Measurements from ENCODE around the gene TTC14.
"Not testable (repeated sequence)": the region's sequence is repeated elsewhere in the genome, so short reads cannot be mapped to it uniquely, and the experiment has no call there.

TTC14 gene, protein sequence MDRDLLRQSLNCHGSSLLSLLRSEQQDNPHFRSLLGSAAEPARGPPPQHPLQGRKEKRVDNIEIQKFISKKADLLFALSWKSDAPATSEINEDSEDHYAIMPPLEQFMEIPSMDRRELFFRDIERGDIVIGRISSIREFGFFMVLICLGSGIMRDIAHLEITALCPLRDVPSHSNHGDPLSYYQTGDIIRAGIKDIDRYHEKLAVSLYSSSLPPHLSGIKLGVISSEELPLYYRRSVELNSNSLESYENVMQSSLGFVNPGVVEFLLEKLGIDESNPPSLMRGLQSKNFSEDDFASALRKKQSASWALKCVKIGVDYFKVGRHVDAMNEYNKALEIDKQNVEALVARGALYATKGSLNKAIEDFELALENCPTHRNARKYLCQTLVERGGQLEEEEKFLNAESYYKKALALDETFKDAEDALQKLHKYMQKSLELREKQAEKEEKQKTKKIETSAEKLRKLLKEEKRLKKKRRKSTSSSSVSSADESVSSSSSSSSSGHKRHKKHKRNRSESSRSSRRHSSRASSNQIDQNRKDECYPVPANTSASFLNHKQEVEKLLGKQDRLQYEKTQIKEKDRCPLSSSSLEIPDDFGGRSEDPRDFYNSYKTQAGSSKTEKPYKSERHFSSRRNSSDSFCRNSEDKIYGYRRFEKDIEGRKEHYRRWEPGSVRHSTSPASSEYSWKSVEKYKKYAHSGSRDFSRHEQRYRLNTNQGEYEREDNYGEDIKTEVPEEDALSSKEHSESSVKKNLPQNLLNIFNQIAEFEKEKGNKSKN

DNA sequence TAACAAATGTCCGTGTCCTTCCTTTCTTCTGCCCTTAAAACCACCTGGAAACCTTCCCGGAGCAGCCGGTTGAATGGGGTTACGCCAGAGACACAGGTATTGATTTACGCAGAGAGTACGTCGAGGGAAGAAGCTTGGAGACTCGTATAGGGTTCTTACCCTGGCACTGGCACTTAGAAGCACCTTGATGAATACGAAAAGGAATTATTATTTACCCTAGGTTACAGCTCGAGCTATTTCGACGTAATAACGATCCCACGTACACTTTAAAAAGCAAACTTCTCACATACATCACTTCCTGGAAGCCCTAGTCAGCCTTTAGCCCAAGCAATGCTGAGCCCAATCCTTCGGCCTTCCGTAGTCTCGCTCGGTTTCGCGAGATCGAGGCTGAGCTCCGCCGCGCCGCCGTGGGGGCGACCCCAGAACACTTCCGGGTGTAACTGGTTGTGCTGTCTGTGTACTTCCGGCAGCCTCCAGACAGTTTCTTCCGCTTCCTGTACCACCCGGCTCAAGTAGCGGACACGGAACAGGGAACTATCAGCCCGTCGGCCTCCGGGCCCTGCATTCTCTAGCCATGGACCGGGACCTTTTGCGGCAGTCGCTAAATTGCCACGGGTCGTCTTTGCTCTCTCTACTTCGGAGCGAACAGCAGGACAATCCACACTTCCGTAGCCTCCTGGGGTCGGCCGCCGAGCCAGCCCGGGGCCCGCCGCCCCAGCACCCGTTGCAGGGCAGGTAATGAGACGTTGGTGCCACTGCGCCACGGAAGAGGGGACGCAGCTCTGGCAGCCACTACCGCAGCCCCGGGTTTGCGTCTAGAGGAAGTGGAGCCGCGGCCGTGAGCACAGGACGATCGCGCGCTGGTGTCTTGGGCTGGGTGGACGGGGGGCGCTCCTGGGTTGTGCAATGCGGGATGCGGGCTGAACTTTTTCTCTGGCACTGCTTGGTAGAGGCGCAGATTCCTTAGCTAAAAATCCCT, at the start of gene TTC14:
TSS of gene TTC14 (plus strand) at position 476 of the 979 bp plus-strand sequence. CDS start at position 575, 99 bp downstream.
- in situ Hi-C loops (cut with MboI; ENCODE audit: low sequenced_read_pairs), result no loop called here

GRCh38 chr3:180563406-180563805, 38.6 kb upstream of the TTC14 start:
- in situ Hi-C loops (cut with MboI; ENCODE audit: low sequenced_read_pairs), result no loop called here

DNA sequence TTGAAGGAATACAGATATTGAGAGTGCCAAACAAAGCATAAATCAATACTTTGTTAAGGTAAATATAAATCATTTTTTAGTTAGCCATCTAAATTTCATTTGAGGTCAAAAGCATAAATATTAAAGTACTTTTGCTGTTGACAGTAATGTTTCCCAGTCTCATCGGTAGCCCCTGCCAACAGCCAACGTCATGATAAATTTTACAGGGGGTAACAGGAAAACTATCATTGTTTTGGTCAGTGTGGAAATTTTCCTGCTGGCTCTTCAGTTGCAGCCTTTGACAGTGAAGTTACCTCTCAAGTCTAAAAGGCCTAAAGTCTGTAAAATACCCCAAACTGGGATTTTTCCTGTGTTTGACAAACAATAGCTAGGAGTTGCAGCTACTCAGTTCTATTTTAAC, 37.3 kb upstream of the TTC14 start:
- in situ Hi-C loops (cut with MboI; ENCODE audit: low sequenced_read_pairs), result no loop called here

GRCh38 chr3:180570238-180570637, 31.7 kb upstream of the TTC14 start:
- in situ Hi-C loops (cut with MboI; ENCODE audit: low sequenced_read_pairs), result no loop called here

DNA sequence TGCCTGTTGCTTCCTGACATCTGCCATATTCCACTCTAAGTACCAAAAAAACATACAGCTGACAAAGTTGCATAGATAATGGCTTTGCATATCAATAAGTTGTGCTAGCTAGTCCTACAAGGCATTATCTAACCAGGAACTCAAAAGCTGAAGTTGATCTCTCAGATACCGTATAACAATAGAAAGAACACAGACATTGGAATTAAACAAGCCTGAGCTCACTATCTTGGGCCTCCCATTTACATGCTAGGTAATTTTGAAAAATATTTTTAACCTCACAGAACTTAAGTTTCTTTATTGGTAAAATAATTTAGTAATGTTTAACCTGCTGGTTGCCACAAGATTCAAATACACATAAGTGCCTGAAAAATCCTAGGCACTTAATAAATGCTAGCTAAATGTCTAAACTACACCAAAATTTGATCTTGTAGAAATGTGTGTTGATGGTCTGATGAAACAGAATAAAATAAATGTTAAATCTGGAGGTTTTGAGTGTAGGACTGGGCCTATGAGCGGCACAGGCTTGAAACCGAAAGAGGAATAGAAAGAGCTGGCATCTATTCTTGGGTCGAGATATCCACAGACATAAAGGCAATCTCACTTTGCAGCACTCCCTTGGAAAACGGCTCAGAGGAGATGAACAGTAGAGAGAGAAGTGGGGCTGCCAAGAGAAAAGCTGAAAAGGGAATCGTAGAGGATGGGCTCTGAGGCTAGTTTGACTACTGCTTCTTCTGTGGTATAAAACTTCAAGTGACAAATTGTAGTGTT, 29.9 kb upstream of the TTC14 start:
- in situ Hi-C loops (cut with MboI; ENCODE audit: low sequenced_read_pairs), result no loop called here

DNA sequence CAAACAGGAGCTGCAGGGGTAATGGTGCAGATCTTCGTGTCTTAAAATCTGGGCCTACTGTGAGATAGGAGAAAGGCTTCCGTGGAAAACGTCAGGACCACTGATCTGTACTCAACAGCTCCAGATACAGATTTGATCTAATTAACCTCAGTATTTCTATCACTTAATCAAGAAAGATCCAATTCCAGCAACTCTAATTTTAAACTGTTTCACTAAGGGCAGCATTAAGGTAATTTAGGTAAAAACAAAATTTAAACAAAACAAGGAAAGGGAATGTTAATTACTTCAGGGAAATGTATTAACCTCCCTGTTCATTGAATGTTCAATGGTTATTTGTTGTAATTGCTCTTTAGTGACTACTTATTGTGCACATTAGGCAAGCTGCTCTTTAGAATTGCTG, 26.4 kb upstream of the TTC14 start:
- in situ Hi-C loops (cut with MboI; ENCODE audit: low sequenced_read_pairs), result no loop called here

GRCh38 chr3:180580934-180581333, 21.0 kb upstream of the TTC14 start:
- in situ Hi-C loops (cut with MboI; ENCODE audit: low sequenced_read_pairs), result no loop called here

- in situ Hi-C loops (cut with MboI; ENCODE audit: low sequenced_read_pairs), result no loop called here
Observed at GRCh38 chr3:180590396-180590795, 11.6 kb upstream of the TTC14 start.

- in situ Hi-C loops (cut with MboI; ENCODE audit: low sequenced_read_pairs), result not testable (repeated sequence)
Observed at GRCh38 chr3:180593631-180594030, 8.3 kb upstream of the TTC14 start.

GRCh38 chr3:180594631-180595558, 7.1 kb upstream of the TTC14 start:
- in situ Hi-C loops (cut with MboI; ENCODE audit: low sequenced_read_pairs), result no loop called here

DNA sequence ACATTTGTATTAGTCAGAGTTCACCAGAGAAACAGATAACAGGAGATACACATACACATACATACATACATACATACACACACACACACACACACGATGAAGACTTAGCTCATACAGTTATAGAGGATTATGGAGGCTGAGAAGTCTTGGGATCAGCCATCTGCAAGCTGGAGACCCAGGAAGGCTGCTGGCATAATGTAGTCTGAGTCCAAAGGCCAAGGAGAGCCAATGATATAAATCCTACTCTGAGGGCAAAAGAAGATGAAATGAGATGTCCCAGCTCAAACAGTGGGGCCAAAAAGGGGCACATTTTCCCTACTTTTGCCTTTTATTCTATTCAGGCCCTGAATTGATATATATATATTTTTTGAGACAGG, 6.4 kb upstream of the TTC14 start:
- in situ Hi-C loops (cut with MboI; ENCODE audit: low sequenced_read_pairs), result no loop called here

GRCh38 chr3:180600473-180600872, 1.5 kb upstream of the TTC14 start:
- in situ Hi-C loops (cut with MboI; ENCODE audit: low sequenced_read_pairs), result no loop called here

GRCh38 chr3:180611006-180611405, 9.0 kb downstream of the TTC14 start:
- in situ Hi-C loops (cut with MboI; ENCODE audit: low sequenced_read_pairs), result no loop called here

- in situ Hi-C loops (cut with MboI; ENCODE audit: low sequenced_read_pairs), result no loop called here
Observed at GRCh38 chr3:180612364-180612763, 10.4 kb downstream of the TTC14 start.

GRCh38 chr3:180615954-180616353, 14.0 kb downstream of the TTC14 start:
- in situ Hi-C loops (cut with MboI; ENCODE audit: low sequenced_read_pairs), result no loop called here

GRCh38 chr3:180617049-180617448, 15.1 kb downstream of the TTC14 start:
- in situ Hi-C loops (cut with MboI; ENCODE audit: low sequenced_read_pairs), result no loop called here

DNA sequence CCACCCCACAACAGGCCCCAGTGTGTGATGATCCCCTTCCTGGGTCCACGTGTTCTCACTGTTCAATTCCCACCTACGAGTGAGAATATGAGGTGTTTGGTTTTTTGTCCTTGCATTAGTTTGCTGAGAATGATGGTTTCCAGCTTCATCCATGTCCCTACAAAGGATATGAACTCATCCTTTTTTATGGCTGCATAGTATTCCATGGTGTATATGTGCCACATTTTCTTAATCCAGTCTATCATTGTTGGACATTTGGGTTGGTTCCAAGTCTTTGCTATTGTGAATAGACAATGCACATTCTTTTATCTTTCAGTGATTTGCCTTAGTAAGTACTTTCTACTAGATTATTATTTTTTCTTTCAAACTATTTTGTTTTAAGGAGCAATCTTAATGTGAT, 16.6 kb downstream of the TTC14 start:
- in situ Hi-C loops (cut with MboI; ENCODE audit: low sequenced_read_pairs), result not testable (repeated sequence)

GRCh38 chr3:180619723-180620122, 17.8 kb downstream of the TTC14 start:
- in situ Hi-C loops (cut with MboI; ENCODE audit: low sequenced_read_pairs), result no loop called here

- in situ Hi-C loops (cut with MboI; ENCODE audit: low sequenced_read_pairs), result no loop called here
Observed at GRCh38 chr3:180624714-180625113, 22.8 kb downstream of the TTC14 start.

All from HL-60/S4 (cell line).